IPS DF 6.9 (cell line): ENCODE results near the gene HERPUD1.

Experiments used
- DNase-seq: peaks from one replicate; pipeline ENCODE4 v3.0.0-alpha.2; 2013; ENCODE audit warnings: low read depth, low spot score
- H3K27ac ChIP-seq: one replicate; pipeline ENCODE4 v1.5.1; 2013; ENCODE audit warnings: low read length, control low read depth
- H3K27me3 ChIP-seq: 2 replicates; pipeline ENCODE4 v1.6.1; 2013; ENCODE audit warnings: mild to moderate bottlenecking, low read length; ENCODE audit not compliant: control insufficient read depth, insufficient read depth
- H3K36me3 ChIP-seq: 2 replicates; pipeline ENCODE4 v1.6.1; 2013; ENCODE audit warnings: low read length; ENCODE audit not compliant: control insufficient read depth, insufficient read depth
- H3K4me1 ChIP-seq: 2 replicates; pipeline ENCODE4 v1.6.1; 2013; ENCODE audit warnings: low read length; ENCODE audit not compliant: control insufficient read depth, insufficient read depth
- H3K4me3 ChIP-seq: 2 replicates; pipeline ENCODE4 v1.5.1; 2013; ENCODE audit warnings: mild to moderate bottlenecking, low read length
- H3K9me3 ChIP-seq: 2 replicates; pipeline ENCODE4 v1.6.1; 2013; ENCODE audit warnings: low read length, inconsistent platforms; ENCODE audit not compliant: control insufficient read depth, insufficient read depth
- WGBS: extraction: QIAGEN DNeasy Blood & Tissue Kit; methylation state at CpG from one replicate; pipeline ENCODE4 v1.1.7; 2013; ENCODE audit warnings: mixed read lengths, missing lambda C conversion rate; ENCODE audit not compliant: insufficient read length, insufficient coverage; 5-methylcytosine and 5-hydroxymethylcytosine counted together

Gene HERPUD1

DNA sequence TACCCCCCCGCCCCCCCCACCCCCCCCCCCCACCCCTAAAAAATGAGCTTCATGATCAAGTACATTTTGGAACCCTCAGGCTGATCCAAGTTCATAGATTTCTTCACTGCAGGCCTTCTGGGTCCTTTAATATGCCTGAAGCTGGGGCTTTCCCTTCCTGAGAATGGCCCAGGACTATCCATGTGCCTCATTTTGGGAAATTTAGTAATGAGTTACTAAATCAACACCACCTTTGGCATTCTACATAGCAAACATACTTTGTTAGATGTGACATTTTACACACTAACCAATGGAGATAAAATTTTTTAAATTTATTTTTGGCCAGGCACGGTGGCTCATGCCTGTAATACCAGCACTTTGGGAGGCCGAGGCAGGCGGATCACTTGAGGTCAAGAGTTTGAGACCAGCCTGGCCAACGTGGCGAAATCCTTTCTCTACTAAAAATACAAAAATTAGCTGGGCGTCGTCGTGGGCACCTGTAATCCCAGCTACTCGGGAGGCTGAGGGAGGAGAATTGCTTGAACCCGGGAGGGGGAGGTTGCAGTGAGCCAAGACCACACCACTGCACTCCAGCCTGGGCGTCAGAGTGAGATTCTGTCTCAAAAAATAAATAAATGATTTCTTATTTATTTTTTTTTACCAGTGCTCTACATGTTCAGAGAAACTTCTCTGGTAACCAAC is 14.0 kb downstream of the HERPUD1 start:
- no peaks in the 10 kb centered on the region for H3K4me1 ChIP-seq
- no peak overlapping the region for H3K4me3 ChIP-seq
- H3K27me3 ChIP-seq = no peaks in the 10 kb centered on the region
- WGBS = no CpG with 5 or more reads among the region's 12 CpGs
- peaks cover 18% of the 10 kb centered on the region; the same call in 1 of the 2 replicates for H3K36me3 ChIP-seq
- no peak for DNase-seq
- no peaks in the 10 kb centered on the region for H3K9me3 ChIP-seq
- H3K27ac ChIP-seq = no peak overlapping the region

DNA sequence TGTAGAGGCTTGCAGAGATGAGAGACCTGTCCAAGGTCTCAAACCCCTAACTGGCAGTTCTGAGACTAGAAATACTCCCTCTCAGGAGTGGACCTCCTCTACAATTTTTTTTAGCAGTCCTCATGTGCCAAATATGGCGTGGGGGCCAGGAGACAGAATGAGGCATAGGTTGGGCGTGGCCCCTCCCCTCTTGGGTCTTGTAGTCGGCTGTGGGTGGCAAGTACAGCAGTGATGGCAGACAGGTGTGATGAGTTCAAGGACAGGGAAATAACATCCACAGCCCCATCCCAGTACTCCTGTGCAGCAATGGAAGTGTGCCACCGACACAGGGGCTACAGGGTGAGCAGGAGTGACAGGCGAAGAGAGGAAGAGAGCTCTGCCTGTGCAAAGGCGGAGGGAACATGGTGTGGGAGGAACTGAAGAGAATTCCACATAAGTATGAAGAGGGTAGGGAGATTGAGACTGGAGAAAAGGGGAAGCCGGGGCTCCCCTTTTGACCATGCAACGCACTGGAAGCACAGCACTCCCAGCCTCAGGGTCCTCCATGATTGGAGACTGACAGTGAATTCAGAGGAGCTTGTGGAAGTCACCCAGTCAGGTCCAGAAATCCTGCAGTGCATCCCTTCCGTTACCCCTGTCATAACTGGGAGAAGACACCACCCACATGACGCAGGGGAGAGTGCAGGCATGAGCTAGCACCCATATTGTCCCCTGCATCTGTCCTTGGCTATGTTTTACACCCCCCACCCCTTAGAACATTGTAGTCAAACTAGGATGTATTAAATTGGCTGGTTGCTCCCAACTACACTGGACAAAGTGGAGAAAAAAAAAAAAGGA is 15.0 kb downstream of the HERPUD1 start:
- Histone ChIP-seq H3K9me3 (no peaks in the 10 kb centered on the region), H3K36me3 (peaks cover 17% of the 10 kb centered on the region; the same call in 1 of the 2 replicates), H3K27me3 (no peaks in the 10 kb centered on the region), H3K4me1 (no peaks in the 10 kb centered on the region), H3K4me3 (no peak overlapping the region), H3K27ac (no peak overlapping the region)
- no peak for DNase-seq
- no CpG with 5 or more reads among the region's 10 CpGs for WGBS

DNA sequence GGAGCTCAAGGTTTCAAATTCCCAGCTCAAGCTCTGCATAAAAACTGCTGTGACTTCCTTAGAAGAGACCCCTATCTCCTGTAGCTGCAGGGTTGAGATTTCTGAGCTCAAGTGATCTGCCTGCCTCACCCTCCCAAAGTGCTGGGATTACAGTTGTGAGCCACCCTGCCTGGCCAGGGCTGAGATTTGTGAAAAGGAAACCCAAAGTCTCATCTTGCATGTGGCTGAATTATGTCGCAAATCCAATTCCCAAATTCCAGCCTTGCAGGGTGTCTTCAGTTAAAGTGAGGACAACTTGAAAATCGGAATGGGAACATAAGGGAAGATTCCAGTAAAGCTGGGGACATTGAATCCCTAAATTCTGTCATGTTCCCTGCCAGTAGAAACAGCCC is 15.7 kb downstream of the HERPUD1 start:
- Histone ChIP-seq H3K4me3 (no peak overlapping the region), H3K9me3 (no peaks in the 10 kb centered on the region), H3K27ac (no peak overlapping the region), H3K27me3 (no peaks in the 10 kb centered on the region), H3K4me1 (no peaks in the 10 kb centered on the region), H3K36me3 (peaks cover 16% of the 10 kb centered on the region; the same call in 1 of the 2 replicates)
- WGBS = no CpG with 5 or more reads among the region's 2 CpGs
- no peak for DNase-seq

DNA sequence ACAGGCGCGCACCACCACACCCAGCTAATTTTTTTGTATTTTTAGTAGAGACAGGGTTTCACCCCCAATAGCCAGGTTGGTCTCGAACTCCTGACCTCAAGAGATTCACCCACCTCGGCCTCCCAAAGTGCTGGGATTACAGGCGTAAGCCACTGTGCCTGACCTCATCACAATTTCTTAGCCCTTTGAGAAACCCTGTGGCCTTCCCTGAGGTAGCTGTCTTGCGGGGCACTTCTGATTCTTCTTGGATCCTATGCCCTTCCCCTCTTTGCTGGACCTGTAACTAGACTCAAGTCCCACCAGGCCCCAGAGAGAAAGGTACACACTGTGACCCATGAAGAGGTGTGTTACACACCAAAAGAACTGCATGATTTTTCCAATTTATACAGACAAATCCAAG is 16.3 kb downstream of the HERPUD1 start:
- WGBS = no CpG with 5 or more reads among the region's 6 CpGs
- DNase-seq = no peak
- Histone ChIP-seq H3K36me3 (peaks cover 10% of the 10 kb centered on the region; the same call in 1 of the 2 replicates), H3K27ac (no peak overlapping the region), H3K4me1 (no peaks in the 10 kb centered on the region), H3K27me3 (no peaks in the 10 kb centered on the region), H3K9me3 (no peaks in the 10 kb centered on the region), H3K4me3 (no peak overlapping the region)

DNA sequence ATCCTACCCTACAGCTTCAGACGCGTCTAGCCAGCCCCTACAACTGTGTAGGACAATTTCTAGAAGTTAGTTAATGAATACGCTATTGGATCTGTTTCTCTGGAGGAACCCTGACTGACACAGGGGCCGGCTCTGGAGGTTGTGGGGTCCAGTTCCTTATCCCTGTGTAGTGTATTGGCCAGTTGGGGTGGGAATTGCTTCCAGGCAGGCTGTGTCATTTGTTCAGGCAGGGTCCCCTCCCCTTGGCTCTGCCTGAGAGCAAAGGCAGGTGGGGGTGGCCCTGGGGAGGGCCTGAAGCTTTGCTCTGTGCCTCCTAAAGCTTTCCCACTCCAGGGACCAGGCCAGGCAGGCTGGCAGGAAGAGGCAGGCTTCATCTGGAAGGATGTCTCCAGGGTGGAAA is 18.1 kb downstream of the HERPUD1 start:
- DNase-seq = no peak
- no CpG with 5 or more reads among the region's 4 CpGs for WGBS
- Histone ChIP-seq H3K27me3 (no peaks in the 10 kb centered on the region), H3K4me1 (no peaks in the 10 kb centered on the region), H3K4me3 (no peak overlapping the region), H3K27ac (no peak overlapping the region), H3K9me3 (no peaks in the 10 kb centered on the region), H3K36me3 (peaks cover 5% of the 10 kb centered on the region; the same call in 1 of the 2 replicates)

DNA sequence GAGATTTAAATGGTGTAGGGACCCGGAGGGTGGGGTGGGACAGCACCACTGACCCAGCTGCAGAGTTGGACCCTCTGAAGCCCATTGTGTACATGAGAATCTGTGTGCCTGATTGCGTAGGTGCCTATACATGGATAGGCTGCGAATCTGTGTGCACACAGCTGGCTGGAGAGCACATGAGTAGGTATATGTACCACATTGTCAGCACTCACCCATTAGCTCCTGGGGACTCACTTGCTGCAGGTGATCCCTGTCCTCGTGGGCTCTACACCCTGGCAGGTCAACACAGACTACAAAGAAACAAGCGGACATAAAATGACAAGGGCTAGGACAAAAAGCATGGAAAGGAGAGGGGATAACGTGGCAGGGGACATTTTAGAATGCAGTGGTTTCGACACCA is 18.5 kb downstream of the HERPUD1 start:
- Histone ChIP-seq H3K36me3 (0 out of 2 replicates have a peak, but pooled peaks cover under 1% of the 10 kb centered on the region), H3K27ac (no peak overlapping the region), H3K4me1 (no peaks in the 10 kb centered on the region), H3K9me3 (no peaks in the 10 kb centered on the region), H3K4me3 (no peak overlapping the region), H3K27me3 (no peaks in the 10 kb centered on the region)
- WGBS = no CpG with 5 or more reads among the region's 7 CpGs
- no peak for DNase-seq

DNA sequence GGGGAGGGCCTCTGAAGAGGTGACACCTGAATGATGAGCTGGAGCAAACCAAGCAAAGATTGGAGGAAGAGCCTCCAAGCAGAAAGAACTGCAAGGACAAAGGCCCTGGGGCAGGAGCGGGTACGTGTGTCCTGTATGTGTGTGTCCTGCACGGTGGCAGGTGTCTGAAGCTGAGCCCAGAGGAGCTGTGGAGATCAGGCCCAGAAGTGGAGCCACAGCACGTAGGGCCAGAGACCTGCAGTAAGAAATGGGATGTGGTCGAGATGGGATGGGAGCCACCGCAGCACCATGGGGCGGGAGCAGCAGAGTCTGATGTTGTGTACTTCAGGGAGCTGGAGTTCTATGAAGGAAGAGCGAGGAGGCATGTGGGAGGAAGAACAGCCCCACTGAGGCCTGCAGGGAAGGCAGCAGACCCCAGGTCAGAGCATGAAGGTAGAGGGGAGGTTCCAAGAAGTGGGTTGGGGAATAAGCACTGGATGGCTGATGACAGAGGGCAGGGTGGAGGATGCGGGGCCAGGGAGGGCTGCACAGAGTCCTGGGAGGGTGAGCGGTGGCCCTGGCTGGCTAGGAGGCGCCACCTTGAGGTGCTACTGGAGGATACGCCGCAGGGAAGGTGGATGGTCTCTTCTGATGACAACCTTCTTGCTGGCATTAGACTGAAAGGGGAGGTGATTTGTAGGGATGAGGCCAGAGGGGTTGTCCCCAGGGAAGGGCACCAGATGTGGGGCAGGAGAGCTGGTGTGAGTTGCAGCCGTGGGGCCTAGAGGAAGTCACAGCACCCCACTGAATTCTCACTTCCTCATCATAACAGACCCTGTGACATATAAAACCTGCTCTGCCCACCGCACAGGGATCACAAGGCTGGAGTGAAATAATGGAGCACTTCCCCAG is 19.2 kb downstream of the HERPUD1 start:
- H3K4me1 ChIP-seq = no peaks in the 10 kb centered on the region
- WGBS = no CpG with 5 or more reads among the region's 15 CpGs
- DNase-seq = no peak
- H3K36me3 ChIP-seq = no peaks in the 10 kb centered on the region
- H3K27me3 ChIP-seq = no peaks in the 10 kb centered on the region
- no peak overlapping the region for H3K27ac ChIP-seq
- H3K9me3 ChIP-seq = no peaks in the 10 kb centered on the region
- H3K4me3 ChIP-seq = no peak overlapping the region

DNA sequence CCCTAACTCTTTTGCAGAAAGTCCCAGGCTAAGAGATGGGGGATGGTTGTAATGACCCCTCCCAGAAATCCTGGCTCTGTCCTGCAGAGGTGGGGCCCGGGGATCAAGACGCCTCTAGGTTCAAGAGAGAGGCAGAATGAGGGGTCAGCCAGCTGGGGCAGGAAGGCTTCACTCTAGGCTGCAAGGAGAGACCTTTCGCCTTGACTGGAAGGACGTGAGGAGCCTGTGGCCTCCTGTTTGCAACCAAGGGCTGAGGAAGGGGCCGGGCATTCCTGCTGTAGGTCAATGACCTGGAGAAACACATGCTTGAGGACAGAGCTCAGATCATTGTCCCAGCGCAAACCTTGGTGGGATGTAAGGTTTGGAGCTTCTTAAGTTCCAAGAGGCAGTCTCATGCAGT is 21.1 kb downstream of the HERPUD1 start:
- Histone ChIP-seq H3K36me3 (no peaks in the 10 kb centered on the region), H3K4me3 (no peak overlapping the region), H3K4me1 (no peaks in the 10 kb centered on the region), H3K9me3 (no peaks in the 10 kb centered on the region), H3K27ac (no peak overlapping the region), H3K27me3 (no peaks in the 10 kb centered on the region)
- WGBS = no CpG with 5 or more reads among the region's 6 CpGs
- DNase-seq = no peak

DNA sequence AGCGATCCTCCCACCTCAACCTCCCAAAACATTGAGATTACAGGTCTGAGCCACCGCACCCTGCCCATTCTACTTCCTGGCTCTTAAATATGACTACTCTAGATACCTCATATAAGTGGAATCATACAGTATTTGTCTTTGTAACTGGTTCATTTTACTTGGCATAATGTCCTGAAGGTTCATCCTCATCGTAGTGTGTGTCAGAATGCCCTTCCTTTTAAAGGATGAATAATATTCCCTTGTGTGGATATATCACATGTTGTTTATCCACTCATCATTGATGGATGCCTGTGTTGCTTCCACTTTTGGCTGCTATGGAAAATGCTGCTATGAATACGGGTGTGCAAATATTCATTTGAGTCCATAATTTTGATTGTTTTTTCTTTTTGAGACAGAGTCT is 24.1 kb downstream of the HERPUD1 start:
- Histone ChIP-seq H3K4me3 (no peak overlapping the region), H3K27ac (no peak overlapping the region), H3K36me3 (no peaks in the 10 kb centered on the region), H3K9me3 (no peaks in the 10 kb centered on the region), H3K27me3 (no peaks in the 10 kb centered on the region), H3K4me1 (no peaks in the 10 kb centered on the region)
- no CpG with 5 or more reads among the region's 4 CpGs for WGBS
- no peak for DNase-seq

DNA sequence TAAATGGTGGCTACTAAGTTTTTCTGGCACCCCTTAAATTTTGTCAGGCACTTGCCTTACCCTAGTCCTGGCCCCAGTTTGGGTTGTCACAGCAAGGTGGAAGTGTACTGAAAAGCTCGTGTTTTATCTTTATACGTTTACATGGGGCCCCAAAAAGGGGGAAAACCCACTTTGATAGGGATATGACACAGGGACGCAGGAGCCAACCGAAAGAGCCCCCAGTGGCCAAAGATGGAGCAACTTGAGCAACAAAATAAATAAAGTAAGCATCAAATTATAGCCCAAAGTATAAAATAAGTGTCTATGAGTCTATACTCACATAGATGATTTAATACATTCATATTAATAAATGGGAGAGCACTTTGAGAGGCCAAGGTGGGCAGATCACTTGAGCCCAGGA is 24.8 kb downstream of the HERPUD1 start:
- no peak overlapping the region for H3K27ac ChIP-seq
- H3K4me3 ChIP-seq = no peak overlapping the region
- no peaks in the 10 kb centered on the region for H3K4me1 ChIP-seq
- H3K36me3 ChIP-seq = no peaks in the 10 kb centered on the region
- H3K9me3 ChIP-seq = no peaks in the 10 kb centered on the region
- no peaks in the 10 kb centered on the region for H3K27me3 ChIP-seq
- no peak for DNase-seq
- whole genome bisulfite sequencing = no CpG with 5 or more reads among the region's 4 CpGs
